Thyroid gland (tissue), 4 donors: ENCODE data around the gene CREB3L1. TPM values are rescaled to one million over a fixed set of nuclear protein-coding genes. Genes with fewer than 3 reads are reported as not detected.

Experiments used
- DNase-seq, 2 donors: peaks; one replicate each; pipeline ENCODE4 v3.0.0-alpha.2; 2019
- H3K27ac ChIP-seq, 3 donors: fragments of 200-600 bp; sonication (generic); 1 replicate in 2 of 3; 2 replicates in 1 of 3; pipeline ENCODE4 v1.5.1; 2016 to 2019; ENCODE audit warnings: mild to moderate bottlenecking in 1 of 3, moderate library complexity in 1 of 3
- H3K27me3 ChIP-seq: fragments of 200-600 bp; sonication (generic); one replicate; pipeline ENCODE4 v1.5.1; 2019
- H3K36me3 ChIP-seq, 2 donors: fragments of 200-600 bp; sonication (generic); one replicate each; pipeline ENCODE4 v1.5.1; 2016 to 2019
- H3K4me1 ChIP-seq, 2 donors: fragments of 200-600 bp; sonication (generic); one replicate each; pipeline ENCODE4 v1.5.1; 2017 to 2019
- H3K4me3 ChIP-seq, 3 donors: fragments of 200-600 bp; sonication (generic); replicated peaks in 1 of 3; 1 replicate in 2 of 3; 2 replicates in 1 of 3; pipeline ENCODE4 v1.5.1; 2016; ENCODE audit warnings: mild to moderate bottlenecking in 1 of 3
- H3K9me3 ChIP-seq: fragments of 200-600 bp; sonication (generic); one replicate; pipeline ENCODE4 v1.5.1; 2017
- POLR2A ChIP-seq, 2 donors: fragments of 450-650 bp; IDR thresholded peaks; one replicate each; pipeline ENCODE4 v1.6.1; 2017; ENCODE audit warnings: antibody characterized with exemption in 2 of 2, mild to moderate bottlenecking in 2 of 2, moderate library complexity in 1 of 2
- WGBS, 2 donors: methylation state at CpG; one replicate each; pipeline ENCODE4 v1.1.5; 2017; 5-methylcytosine and 5-hydroxymethylcytosine counted together
- intact Hi-C: fragments of 100-400 bp; cut with DNase I; formaldehyde crosslinking; loops from one replicate; pipeline ENCODE4 v1.15.1; 2023
- total RNA-seq, 4 donors: library from RNA; depleted of rRNA; stranded (reverse); fragments of >200 nt; gene quantifications; one replicate each; pipeline ENCODE4 v1.2.3, GENCODE V29; 2016
- TF ChIP-seq, protein P1 (sequence below), 6 experiments: fragments of 200-600 bp in 3 of 6; fragments of 450-650 bp in 3 of 6; sonication (generic) in 3 of 6; IDR thresholded peaks; one replicate each; pipeline ENCODE4 v1.5.1; 2016 to 2019; ENCODE audit warnings: antibody characterized with exemption in 6 of 6, mild to moderate bottlenecking in 2 of 6, inconsistent platforms in 1 of 6, moderate library complexity in 1 of 6

The CREB3L1 gene
- total RNA-seq, 4 donors from 2014 or later = 0.88 to 3.1 (median 2.1) TPM

GRCh38 chr11:46353698-46354097 lies 76.2 kb downstream of the CREB3L1 start:
- no peak for DNase-seq
- no peaks in the 10 kb centered on the region for H3K27me3 ChIP-seq
- TF ChIP-seq, protein P1, sequence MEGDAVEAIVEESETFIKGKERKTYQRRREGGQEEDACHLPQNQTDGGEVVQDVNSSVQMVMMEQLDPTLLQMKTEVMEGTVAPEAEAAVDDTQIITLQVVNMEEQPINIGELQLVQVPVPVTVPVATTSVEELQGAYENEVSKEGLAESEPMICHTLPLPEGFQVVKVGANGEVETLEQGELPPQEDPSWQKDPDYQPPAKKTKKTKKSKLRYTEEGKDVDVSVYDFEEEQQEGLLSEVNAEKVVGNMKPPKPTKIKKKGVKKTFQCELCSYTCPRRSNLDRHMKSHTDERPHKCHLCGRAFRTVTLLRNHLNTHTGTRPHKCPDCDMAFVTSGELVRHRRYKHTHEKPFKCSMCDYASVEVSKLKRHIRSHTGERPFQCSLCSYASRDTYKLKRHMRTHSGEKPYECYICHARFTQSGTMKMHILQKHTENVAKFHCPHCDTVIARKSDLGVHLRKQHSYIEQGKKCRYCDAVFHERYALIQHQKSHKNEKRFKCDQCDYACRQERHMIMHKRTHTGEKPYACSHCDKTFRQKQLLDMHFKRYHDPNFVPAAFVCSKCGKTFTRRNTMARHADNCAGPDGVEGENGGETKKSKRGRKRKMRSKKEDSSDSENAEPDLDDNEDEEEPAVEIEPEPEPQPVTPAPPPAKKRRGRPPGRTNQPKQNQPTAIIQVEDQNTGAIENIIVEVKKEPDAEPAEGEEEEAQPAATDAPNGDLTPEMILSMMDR (IDR thresholded peaks at IDR 0.05) = no peak
- no peak for TF ChIP-seq POLR2A (IDR thresholded peaks at IDR 0.05)
- H3K36me3 ChIP-seq = no peaks in the 10 kb centered on the region
- no peak overlapping the region for H3K27ac ChIP-seq
- peaks cover 0 to 13% of the 10 kb centered on the region in 2 donors for H3K4me1 ChIP-seq
- WGBS, 2 donors = 71 to 72% methylated on average over 6 to 8 of the region's 9 CpGs
- no peaks in the 10 kb centered on the region for H3K9me3 ChIP-seq
- intact Hi-C loops = no loop called here
- H3K4me3 ChIP-seq = no peak overlapping the region

- intact Hi-C loops = no loop called here
- H3K4me1 ChIP-seq = peaks cover 11 to 19% of the 10 kb centered on the region in 2 donors
Measured at GRCh38 chr11:46356924-46357482, 79.5 kb downstream of the CREB3L1 start.

DNA sequence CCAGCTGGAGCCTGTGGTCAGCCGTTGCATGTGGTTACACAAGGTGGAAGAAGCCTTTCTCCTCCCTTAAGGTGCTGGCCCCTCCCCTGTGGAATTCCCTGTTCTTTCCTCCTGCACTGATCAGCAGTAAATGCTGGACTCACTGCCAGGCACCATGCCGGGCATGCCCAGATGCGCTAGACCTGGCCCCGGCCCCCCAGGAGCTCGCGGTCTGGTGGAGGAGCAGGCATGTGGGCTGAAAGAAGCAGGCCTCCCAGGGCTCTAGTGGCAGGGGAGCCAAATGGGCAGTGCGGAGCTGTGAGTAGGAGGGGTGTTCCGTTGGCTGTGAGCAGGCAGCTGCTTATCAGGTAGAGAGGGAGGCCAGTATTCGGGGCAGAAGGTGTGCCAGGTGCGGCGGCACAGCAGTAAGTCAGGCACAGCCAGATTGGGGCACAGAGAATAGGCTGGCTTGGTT lies 80.0 kb downstream of the CREB3L1 start:
- H3K36me3 ChIP-seq = no peaks in the 10 kb centered on the region
- no peaks in the 10 kb centered on the region for H3K9me3 ChIP-seq
- H3K4me1 ChIP-seq = peaks cover 16 to 19% of the 10 kb centered on the region in 2 donors
- TF ChIP-seq, protein P1 (IDR thresholded peaks at IDR 0.05) = no peak
- 74% methylated on average over 8 of the region's 11 CpGs for WGBS, 2 donors
- no peaks in the 10 kb centered on the region for H3K27me3 ChIP-seq
- intact Hi-C loops = no loop called here
- DNase-seq = peak; percentile 42 to 48
- H3K27ac ChIP-seq = no peak overlapping the region
- H3K4me3 ChIP-seq = no peak overlapping the region

More at GRCh38 chr11:46356924-46357482, 79.5 kb downstream of the CREB3L1 start:
- Histone ChIP-seq H3K27me3 (no peaks in the 10 kb centered on the region), H3K27ac (no peak overlapping the region), H3K36me3 (no peaks in the 10 kb centered on the region), H3K9me3 (no peaks in the 10 kb centered on the region), H3K4me3 (no peak overlapping the region)
- TF ChIP-seq POLR2A (IDR thresholded peaks at IDR 0.05) = no peak
- TF ChIP-seq, protein P1 (IDR thresholded peaks at IDR 0.05) = no peak
- WGBS, 2 donors = 86% methylated on average over 7 of the region's 7 CpGs
- DNase-seq = no peak

- DNase-seq = no peak
- H3K36me3 ChIP-seq = no peaks in the 10 kb centered on the region
- TF ChIP-seq, protein P1 (IDR thresholded peaks at IDR 0.05) = no peak
- no peak for TF ChIP-seq POLR2A (IDR thresholded peaks at IDR 0.05)
- no peaks in the 10 kb centered on the region for H3K9me3 ChIP-seq
- no peaks in the 10 kb centered on the region for H3K27me3 ChIP-seq
- no peak overlapping the region for H3K4me3 ChIP-seq
- no peak overlapping the region for H3K27ac ChIP-seq
- intact Hi-C loops = no loop called here
- peaks cover 18 to 24% of the 10 kb centered on the region in 2 donors for H3K4me1 ChIP-seq
- WGBS, 2 donors = 70 to 89% methylated on average over 1 of the region's 1 CpG
Measured at GRCh38 chr11:46359953-46360352, 82.5 kb downstream of the CREB3L1 start.

DNA sequence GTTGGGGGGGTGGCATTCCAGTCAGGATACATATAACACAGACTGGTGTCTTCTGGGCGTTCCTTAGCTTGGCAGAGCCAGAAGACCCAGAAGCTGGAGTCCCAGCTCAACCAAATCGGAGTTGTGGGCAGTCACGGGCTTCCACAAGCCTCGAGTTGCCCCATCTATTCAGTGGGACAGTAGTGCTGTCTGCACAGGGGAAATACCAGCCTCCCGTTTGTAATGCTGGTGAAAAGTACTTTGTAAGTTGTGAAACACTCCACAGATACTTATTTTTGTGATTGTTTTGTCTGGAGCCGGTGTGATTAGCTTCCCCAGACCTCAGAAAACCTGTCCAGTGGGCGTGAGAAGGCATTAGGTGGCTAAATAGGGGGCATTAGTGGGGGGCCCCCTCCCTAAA lies 83.4 kb downstream of the CREB3L1 start:
- no peaks in the 10 kb centered on the region for H3K27me3 ChIP-seq
- no peaks in the 10 kb centered on the region for H3K36me3 ChIP-seq
- H3K9me3 ChIP-seq = no peaks in the 10 kb centered on the region
- DNase-seq = no peak
- H3K4me3 ChIP-seq = no peak overlapping the region
- TF ChIP-seq, protein P1 (IDR thresholded peaks at IDR 0.05) = no peak
- TF ChIP-seq POLR2A (IDR thresholded peaks at IDR 0.05) = no peak
- H3K4me1 ChIP-seq = peaks cover 18 to 24% of the 10 kb centered on the region in 2 donors
- H3K27ac ChIP-seq = peak overlapping the region; percentile 41 to 66 (median 43)
- 35 to 40% methylated on average over 7 of the region's 7 CpGs for WGBS, 2 donors
- intact Hi-C loops = no loop called here
